Retina (tissue), 1 donor: ENCODE measurements around the gene KDM6B.
A peak's percentile ranks its signal among the peaks of the same experiment; 100 is the strongest.
"Not testable (repeated sequence)": the region's sequence is repeated elsewhere in the genome, so short reads cannot be mapped to it uniquely, and the experiment has no call there.

Source experiments
- DNase-seq: peaks from one replicate; pipeline ENCODE4 v3.0.0-alpha.2; 2016

KDM6B gene, protein sequence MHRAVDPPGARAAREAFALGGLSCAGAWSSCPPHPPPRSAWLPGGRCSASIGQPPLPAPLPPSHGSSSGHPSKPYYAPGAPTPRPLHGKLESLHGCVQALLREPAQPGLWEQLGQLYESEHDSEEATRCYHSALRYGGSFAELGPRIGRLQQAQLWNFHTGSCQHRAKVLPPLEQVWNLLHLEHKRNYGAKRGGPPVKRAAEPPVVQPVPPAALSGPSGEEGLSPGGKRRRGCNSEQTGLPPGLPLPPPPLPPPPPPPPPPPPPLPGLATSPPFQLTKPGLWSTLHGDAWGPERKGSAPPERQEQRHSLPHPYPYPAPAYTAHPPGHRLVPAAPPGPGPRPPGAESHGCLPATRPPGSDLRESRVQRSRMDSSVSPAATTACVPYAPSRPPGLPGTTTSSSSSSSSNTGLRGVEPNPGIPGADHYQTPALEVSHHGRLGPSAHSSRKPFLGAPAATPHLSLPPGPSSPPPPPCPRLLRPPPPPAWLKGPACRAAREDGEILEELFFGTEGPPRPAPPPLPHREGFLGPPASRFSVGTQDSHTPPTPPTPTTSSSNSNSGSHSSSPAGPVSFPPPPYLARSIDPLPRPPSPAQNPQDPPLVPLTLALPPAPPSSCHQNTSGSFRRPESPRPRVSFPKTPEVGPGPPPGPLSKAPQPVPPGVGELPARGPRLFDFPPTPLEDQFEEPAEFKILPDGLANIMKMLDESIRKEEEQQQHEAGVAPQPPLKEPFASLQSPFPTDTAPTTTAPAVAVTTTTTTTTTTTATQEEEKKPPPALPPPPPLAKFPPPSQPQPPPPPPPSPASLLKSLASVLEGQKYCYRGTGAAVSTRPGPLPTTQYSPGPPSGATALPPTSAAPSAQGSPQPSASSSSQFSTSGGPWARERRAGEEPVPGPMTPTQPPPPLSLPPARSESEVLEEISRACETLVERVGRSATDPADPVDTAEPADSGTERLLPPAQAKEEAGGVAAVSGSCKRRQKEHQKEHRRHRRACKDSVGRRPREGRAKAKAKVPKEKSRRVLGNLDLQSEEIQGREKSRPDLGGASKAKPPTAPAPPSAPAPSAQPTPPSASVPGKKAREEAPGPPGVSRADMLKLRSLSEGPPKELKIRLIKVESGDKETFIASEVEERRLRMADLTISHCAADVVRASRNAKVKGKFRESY (N-terminal part only)

DNA sequence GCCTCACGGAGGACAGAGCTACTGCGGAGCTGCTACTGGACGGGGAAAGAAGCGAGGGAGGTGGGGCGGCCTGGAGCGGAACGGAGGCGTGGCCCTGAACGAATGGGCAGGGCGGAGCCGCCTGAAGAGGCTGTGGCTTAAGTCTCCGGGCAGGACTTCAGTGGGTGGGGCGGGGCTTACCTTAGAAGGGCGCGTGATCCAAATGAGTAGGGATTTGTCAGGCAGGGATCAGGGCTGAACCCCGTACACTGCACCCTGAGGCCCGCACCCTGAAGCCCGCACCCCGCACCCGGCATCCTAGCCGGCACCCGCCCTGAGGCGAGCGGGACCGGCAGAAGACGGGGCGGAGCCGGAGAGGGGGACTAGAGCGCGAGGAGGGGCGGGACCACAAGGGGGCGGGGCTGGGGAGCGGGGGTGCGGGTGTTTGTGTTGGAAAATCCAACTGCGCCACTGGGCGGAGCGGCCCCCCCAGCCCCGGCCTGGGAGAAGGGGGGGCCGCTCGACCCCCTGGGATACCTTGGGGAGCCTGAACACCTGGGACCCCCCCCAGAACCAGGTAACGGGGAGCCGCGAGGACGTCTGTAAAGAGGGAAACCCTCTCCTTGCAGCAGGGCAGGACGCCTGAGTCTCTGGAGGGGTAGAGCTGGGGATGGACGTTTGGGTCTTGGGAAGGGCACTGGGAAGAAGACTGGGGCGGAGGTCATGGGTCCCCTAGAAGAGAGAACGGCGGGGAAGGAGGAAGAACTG lies at the start of gene KDM6B:
KDM6B (plus strand) TSS at position 423 of the 747 bp plus-strand sequence. CDS start 11,338 bp downstream, outside the sequence.
- peak; percentile 95 for DNase-seq

DNA sequence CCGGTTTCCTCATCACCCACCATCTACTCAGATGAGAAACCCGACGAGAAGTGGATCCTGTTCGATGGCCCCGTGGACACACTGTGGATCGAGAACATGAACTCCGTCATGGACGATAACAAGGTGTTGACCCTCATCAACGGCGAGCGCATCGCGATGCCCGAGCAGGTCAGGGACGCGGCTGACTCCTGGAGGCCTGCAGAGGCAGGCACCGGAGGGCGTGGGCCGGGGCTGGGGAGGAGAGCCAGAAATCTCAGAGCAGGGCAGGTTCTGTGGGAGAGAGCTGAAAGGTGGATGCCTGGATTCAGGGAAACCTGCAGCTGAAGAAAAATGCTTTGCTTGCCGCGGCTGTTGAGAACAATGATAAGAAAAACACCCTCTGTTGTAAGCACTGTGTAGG lies 47.2 kb upstream of the KDM6B start:
- no peak for DNase-seq

DNA sequence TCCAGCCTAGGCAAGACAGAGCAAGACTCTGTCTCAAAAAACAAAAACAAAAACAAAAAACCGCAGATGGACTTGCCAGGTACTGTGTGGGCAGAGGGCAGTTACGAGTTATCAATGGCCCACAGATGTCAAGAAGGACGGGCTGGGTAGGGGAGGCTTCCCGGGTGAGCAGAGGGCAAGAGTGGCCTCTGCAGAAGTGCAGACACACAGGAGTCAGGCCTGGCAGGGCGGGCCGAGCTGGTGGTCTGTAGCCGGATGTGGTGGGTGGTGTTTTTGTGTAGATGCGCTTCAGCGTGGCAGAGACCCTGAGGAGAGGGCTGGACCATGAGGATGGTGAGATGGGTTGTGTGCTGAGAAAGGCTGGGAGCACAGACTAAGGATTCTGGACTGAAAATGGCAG lies 44.9 kb upstream of the KDM6B start:
- no peak for DNase-seq

DNA sequence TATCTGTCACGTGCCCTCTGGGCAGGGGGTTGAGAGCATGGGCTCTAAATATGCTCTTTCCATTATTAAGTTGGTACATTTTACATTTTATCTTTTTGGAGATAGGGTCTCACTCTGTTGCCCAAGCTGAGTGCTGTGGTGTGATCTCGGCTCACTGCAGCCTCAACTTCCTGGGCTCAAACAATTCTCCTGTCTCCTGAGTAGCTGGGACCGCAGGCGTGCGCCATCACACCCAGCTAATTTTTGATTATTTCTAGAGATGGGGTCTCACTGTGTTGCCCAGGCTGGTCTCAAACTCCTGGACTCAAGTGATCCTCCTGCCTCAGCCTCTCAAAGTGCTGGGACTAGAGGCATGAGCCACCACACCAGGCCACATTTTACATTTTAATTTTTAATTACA lies 43.9 kb upstream of the KDM6B start:
- no peak for DNase-seq

DNA sequence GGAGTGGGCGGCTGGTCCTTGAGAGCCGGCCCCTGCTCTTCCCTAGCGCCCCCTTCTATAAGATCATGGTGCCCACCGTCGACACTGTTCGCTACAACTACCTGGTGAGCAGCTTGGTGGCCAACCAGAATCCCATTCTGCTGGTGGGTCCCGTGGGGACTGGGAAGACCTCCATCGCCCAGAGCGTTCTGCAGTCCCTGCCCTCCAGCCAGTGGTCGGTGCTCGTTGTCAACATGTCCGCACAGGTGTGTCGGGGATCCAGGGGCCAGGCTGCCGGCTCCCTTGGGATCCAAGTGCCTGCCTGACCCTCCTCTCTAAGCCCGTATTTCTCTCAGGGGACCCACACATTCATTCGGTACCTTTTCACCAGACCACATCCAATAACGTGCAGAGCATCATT lies 41.4 kb upstream of the KDM6B start:
- no peak for DNase-seq

DNA sequence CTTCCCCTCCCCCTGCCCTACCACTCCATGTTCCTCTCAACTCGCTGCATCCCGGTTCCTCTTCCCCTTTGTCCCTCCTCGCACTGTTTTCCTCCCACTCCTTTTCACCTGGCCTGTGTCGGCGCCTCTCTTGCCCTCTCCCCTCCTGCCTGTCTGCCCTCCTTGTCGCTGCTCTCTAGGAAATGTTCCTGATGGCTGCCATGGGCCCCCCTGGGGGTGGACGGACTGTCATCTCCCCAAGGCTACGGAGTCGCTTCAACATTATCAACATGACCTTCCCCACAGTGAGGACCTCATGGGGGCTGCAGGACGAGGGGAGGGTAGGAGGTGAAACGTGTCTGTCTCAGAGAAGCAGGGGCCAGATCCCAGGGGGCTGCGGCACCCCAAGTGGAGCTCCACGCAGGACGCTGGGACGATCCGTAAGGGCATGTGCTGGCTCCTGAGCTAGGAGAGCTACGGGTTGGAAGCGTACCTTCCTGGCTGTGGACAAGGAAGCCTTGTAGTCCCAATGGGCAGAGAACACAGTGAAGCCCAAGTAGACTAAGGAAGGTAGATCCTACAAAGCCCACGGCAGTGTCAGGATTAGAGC lies 39.8 kb upstream of the KDM6B start:
- peak; percentile 5 for DNase-seq

DNA sequence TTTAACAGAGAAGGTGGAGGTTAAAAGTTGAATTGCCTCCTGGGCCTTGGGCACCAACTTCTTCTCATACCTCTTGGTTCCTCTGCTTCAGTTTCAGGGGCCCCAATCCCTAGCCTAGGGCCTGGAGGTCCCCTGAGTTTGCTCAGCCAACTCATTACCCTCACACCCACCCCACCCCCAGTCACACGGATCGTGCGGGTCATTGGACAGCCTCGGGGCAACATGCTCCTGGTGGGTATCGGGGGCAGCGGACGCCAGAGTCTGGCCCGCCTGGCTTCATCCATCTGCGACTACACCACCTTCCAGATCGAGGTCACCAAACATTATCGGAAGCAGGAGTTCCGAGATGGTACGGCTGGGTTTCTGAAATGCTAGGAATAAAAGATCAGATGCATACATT lies 36.0 kb upstream of the KDM6B start:
- peak; percentile 14 for DNase-seq

DNA sequence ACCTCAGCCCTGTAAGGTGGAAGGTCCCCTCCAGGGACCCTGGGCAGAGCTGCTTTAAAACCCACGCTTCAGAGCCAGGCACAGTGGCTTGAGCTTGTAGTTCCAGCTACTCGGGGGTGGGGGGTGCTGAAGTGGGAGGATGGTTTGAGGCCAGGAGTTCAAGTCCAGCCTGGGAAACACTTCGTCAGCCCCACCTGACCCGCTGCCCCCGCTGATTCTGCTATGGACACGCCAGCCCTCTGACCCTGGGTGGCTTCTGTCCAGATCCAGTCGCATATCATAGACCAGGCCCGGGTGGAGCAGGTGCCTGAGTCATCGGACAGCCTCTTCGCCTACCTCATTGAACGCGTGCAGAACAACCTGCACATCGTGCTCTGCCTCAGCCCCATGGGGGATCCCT lies 35.2 kb upstream of the KDM6B start:
- no peak for DNase-seq

DNA sequence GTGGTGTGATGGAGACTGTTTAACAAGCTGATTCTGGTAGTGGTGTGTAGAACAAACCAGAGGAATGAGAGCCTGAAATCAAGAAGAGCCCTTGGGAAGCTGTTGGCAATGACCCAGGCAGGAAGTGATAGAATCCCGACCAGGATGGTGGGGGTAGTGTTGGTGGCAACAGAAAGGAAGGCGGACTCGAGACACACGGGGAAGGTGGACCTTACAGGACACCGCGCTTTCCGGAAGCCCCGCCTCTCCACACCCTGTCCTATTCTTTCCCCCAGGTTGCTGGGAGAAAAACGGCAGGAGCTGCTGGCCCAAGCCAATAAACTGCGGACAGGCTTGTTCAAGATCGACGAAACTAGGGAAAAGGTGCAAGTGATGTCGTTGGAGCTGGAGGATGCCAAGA lies 30.0 kb upstream of the KDM6B start:
- DNase-seq: no peak

DNA sequence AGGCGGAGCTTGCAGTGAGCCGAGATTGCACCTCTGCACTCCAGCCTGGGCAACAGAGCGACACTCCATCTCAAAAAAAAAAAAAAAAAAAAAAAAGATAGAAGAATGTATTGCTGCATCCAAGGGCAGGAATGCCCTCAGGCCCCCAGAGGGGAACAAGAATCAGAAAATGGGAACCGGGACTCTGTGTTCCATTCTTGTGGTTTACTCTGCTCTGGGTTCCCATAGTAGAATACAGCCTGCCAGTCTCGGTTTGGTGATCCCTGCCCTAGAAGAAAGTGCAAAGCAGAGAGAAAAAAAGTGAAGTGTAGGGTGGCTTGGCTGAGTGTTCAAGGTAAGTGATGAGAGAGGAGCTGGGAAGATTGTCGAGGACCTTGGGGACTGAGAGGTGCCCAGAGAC lies 27.4 kb upstream of the KDM6B start:
- no peak for DNase-seq

DNA sequence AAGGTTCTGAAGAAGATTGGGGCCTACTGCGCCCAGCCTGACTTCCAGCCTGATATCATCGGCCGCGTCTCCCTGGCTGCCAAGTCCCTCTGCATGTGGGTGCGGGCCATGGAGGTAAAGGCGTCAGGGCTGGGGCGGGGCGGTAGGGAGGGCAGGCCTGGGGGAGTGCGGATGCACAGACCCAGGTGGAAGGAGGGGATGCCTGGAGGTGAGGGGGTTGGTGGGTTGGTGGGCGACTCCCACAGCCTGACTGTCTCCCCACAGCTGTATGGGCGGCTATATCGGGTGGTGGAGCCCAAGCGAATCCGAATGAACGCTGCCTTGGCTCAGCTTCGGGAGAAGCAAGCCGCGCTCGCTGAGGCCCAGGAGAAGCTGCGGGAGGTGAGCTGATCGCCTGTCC lies 26.8 kb upstream of the KDM6B start:
- no peak for DNase-seq

DNA sequence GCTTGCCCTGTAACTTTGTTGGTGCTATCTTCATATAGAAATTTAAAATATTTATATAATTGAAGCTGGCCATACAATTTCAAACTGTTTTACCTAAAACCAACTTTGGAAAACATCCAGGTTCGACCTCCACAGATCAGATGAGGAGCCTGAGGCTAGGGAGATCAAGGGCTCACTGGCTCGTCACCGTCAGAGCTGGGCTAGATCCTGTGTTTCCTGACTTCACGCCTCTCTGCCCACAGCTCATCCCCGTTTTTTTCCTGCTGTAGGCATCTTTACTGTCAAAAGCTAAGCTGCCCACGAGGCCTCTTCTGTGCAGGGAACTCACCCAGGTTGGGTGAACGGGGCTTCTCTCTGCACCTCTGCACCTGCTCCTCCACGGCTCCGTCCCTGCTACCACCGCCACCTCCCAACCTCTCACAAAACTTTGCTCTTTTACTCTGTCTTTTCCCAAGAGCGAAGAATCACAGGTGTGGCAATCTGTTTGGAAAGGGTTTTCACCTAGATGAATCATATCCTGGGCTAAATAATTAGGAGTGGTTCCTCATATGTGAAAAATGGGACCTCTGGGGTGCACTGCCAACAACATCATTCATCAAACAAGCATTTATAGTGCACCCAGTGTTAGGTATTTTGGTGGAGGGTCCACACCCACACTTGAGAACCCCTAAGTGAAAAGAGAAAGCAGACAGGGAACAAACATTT lies 24.8 kb upstream of the KDM6B start:
- no peak for DNase-seq

DNA sequence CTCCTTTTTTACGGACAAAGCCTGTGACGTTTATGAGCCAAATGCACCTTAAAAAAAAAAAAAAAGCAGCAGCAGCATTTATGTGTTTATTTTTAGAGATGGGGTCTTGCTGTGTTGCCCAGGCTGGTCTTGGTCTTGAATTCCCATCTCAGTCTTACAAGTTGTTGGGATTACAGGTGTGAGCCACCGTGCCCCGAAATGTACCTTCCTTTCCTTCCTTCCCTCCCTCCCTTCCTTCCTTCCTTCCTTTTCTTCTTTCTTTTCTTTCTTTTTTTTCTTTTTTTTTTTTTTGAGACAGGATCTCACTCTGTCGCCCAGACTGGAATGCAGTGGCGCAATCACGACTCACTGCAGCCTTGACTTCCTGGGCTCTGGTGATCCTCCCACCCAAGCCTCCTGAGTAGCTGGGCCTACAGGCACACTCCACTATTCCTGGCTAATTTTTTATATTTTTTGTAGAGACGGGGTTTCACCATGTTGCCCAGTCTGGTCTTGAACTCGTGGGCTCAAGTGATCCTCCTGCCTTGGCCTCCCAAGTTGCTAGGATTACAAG lies 24.1 kb upstream of the KDM6B start:
- DNase-seq: not testable (repeated sequence)

DNA sequence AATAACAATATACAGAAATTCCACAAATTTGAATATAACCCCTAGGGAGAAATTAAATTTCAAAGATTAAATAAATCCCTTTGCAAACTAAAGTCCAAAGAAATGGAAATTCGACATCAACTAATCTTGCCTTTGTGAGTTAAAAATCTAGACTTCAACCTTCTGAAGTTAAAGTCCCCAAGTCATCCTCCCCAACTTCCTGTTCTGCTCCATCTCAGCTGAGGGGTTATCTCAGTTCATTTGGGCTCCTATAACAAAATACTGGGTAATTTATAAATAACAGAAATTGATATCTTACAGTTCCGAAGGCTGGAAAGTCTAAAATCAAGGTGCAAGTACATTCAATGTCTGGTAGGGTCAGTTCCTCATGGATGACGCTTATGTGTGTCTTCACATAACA lies 22.8 kb upstream of the KDM6B start:
- no peak for DNase-seq

DNA sequence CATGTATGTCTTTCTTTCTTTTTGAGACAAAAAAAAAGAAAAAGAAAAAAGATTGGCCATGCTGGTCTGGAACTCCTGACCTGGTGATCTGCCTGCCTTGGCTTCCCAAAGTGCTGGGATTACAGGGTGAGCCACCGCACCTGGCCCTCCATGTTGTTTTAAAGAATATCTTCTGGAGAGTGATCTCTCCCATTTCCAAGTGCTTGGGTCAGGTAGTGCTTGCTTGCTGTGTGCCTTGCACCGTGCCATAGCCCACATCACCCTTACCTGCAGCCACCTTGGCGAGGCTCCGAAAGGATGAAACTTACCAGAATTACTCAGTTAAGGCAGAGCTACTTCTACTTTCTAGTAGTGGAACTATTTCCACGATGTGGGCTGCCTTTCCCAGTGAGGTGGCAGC lies 19.0 kb upstream of the KDM6B start:
- no peak for DNase-seq

DNA sequence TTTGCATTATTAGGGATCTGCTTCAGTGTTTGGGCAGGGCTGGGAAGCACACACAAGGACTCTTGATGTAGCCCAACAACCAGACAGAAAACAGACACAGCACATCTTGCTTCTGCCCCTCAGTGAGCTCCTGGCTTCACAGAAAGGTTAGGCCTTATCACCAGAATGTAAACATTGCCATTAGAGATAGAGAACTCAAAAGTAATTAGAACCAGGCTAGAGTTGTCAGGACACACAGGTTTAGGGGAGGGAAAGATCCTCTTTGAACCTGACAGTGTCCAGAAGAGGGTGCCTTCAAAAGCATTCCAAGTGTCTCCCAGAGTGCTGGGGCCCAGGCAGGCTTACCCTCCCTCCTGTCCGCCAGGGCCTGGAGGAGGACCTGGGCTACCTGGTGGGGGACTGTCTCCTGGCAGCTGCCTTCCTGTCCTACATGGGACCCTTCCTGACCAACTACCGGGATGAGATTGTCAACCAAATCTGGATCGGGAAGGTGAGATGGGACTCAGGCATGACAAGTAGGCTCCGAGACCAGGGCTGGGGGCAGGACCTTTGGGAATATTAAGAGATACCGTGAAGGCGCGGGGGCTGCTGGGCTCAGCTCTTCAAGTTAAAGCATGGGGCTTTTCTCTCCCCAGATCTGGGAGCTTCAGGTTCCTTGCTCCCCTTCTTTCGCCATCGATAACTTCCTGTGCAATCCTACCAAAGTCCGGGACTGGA lies 16.9 kb upstream of the KDM6B start:
- no peak for DNase-seq

DNA sequence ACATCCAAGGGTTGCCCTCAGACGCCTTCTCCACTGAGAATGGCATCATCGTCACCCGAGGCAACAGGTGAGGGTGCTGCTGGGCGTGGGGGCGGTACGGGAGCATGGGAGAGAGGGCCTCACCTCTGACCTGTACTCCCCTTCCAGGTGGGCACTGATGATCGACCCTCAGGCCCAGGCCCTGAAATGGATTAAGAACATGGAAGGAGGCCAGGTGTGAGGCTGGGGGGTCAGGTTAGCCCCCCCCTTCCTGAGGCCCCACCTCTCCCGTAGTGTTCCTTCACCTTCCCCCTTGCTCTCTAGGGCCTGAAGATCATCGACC lies 16.4 kb upstream of the KDM6B start:
- no peak for DNase-seq

DNA sequence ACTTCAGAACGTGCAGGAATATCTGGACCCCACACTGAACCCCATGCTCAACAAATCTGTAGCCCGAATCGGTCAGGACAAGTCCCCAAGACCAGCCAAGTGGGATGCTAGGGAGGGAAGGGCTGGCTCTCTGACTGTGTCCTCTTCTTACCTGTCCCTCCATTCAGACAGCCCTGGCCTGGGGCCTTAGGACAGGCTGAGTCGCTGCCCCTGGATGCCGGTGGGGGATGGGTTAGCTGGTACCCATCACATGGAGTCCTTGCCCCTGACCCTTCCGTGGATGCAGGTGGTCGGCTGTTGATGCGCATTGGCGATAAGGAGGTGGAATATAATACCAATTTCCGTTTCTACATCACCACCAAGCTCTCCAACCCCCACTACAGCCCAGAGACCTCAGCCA lies 16.0 kb upstream of the KDM6B start:
- DNase-seq: no peak

DNA sequence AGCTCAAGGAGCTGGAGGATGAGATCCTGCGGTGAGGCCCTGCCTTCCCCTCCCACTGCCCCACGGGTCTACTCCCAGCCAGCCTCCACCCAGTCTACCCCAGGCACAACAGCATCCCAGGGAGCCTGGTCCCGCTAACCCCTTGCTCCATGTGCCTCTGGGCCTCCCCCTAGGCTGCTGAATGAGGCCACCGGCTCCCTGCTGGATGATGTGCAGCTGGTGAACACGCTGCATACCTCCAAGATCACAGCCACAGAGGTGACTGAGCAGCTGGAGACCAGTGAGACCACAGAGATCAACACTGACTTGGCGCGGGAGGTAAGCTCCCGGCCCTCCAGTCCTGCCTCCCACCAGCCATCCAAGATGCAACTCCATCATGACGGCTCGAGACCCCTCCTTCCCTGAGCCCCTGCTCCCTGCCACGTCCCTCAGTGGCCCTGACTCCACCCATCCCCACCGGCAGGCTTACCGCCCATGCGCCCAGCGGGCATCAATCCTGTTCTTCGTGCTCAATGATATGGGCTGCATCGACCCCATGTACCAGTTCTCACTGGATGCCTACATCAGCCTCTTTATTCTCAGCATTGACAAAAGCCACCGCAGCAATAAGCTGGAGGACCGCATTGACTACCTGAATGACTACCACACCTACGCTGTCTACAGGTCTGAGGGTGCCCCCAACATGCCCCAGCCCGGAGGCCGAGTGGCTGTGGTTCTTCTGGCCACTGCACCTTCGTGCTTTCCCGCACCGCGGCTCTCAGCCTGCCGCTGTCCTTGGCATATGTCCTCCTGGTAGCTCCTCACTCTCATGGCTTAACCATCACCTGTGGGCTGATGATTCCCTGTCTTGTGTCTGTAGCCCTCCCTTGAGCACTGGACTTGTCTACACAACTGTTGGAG lies 15.0 kb upstream of the KDM6B start:
- no peak for DNase-seq

DNA sequence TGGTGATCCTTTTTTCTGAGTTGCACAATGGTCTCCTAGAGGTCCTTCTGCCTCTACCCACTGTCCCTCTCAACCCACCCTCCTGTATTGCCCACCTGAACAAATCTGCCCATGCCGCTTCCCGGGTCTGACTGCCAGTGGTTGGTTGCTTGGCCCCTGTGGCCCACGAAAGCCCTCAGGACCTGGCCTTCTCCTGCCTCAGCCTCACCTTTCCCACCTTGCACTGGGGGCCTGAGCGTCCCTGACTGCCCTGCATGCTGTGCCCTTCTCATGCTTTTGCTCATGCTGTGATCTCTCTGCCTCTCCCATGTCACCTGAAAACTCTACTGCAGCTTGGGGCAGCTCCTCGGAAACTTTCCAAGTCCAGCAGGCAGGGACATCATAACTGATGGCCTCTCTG lies 13.8 kb upstream of the KDM6B start:
- DNase-seq: no peak
